SK-N-SH (cell line): ENCODE data around the gene TRMT44. TPM values are rescaled to one million over a fixed set of nuclear protein-coding genes. Genes with fewer than 3 reads are reported as not detected.

Experiments used
- CTCF ChIA-PET: fragments of 300-600, 350-600 bp; formaldehyde crosslinking; extraction: SDS; loops from one replicate; lab custom pipeline; 2021; lab: Yijun Ruan, JAX
- POLR2A ChIA-PET: fragments of 350-600 bp; sonication (Branson Sonifier 250); formaldehyde crosslinking; extraction: SDS; loops from one replicate; lab custom pipeline; 2020; ENCODE audit warnings: antibody characterized with exemption, inconsistent platforms; lab: Yijun Ruan, JAX
- DNase-seq: peaks from one replicate; pipeline ENCODE4 v3.0.0; 2012
- H2AFZ ChIP-seq: fragments of 200-600 bp; sonication (generic); 2 replicates; pipeline ENCODE4 v1.8.1; 2016; ENCODE audit warnings: antibody characterized with exemption, mild to moderate bottlenecking, low read depth
- H3F3A ChIP-seq: fragments of 200-600 bp; sonication (generic); replicated peaks from 2 replicates; pipeline ENCODE3; 2016; ENCODE audit warnings: antibody characterized with exemption, mild to moderate bottlenecking; ENCODE audit not compliant: insufficient read depth
- H3K27ac ChIP-seq, 2 experiments: fragments of 200-500 bp in 1 of 2; fragments of 200-600 bp in 1 of 2; sonication (Bioruptor generic) in 1 of 2; sonication (generic), shearing (Covaris generic) in 1 of 2; 2 replicates each; pipeline versions ENCODE4 v1.5.1 to v1.6.1; 2014 to 2016; ENCODE audit warnings: low read depth in 2 of 2, inconsistent platforms in 1 of 2, low read length in 1 of 2, mild to moderate bottlenecking in 1 of 2, mixed read lengths in 1 of 2
- H3K27me3 ChIP-seq: fragments of 200-600 bp; sonication (generic), shearing (Covaris generic); 2 replicates; pipeline ENCODE4 v1.6.1; 2016; ENCODE audit warnings: mixed run types; ENCODE audit not compliant: insufficient read depth
- H3K36me3 ChIP-seq, 2 experiments: fragments of 200-500 bp in 1 of 2; fragments of 200-600 bp in 1 of 2; sonication (Bioruptor generic) in 1 of 2; sonication (generic) in 1 of 2; replicated peaks in 1 of 2; 2 replicates each; pipeline versions ENCODE3 to v1.5.1; 2014 to 2016; ENCODE audit warnings: low read length in 1 of 2, mild to moderate bottlenecking in 1 of 2; ENCODE audit not compliant: insufficient read depth in 2 of 2, control insufficient read depth in 1 of 2
- H3K4me1 ChIP-seq, 2 experiments: fragments of 200-500 bp in 1 of 2; fragments of 200-600 bp in 1 of 2; sonication (Bioruptor generic) in 1 of 2; sonication (generic), shearing (Covaris generic) in 1 of 2; 2 replicates each; pipeline versions ENCODE4 v1.5.1 to v1.6.1; 2014 to 2016; ENCODE audit warnings: low read depth in 1 of 2, low read length in 1 of 2, mixed run types in 1 of 2; ENCODE audit not compliant: insufficient read depth in 2 of 2, control insufficient read depth in 1 of 2
- H3K4me2 ChIP-seq: fragments of 200-600 bp; sonication (generic), shearing (Covaris generic); 2 replicates; pipeline ENCODE4 v1.6.1; 2017; ENCODE audit warnings: mixed run types
- H3K4me3 ChIP-seq, 2 experiments: fragments of 200-500 bp in 1 of 2; fragments of 200-600 bp in 1 of 2; sonication (Bioruptor generic) in 1 of 2; sonication (generic), shearing (Covaris generic) in 1 of 2; 2 replicates each; pipeline versions ENCODE4 v1.5.1 to v1.8.1; 2014 to 2016; ENCODE audit warnings: low read depth in 2 of 2, inconsistent platforms in 1 of 2, low read length in 1 of 2, mild to moderate bottlenecking in 1 of 2, mixed read lengths in 1 of 2, moderate library complexity in 1 of 2
- H3K79me2 ChIP-seq: fragments of 200-600 bp; sonication (generic); 2 replicates; pipeline ENCODE4 v1.8.1; 2017; ENCODE audit warnings: mild to moderate bottlenecking; ENCODE audit not compliant: insufficient read depth
- H3K9ac ChIP-seq: fragments of 200-600 bp; sonication (generic); 2 replicates; pipeline ENCODE4 v1.6.1; 2017; ENCODE audit warnings: mixed run types
- H3K9me2 ChIP-seq: fragments of 200-600 bp; sonication (generic); 2 replicates; pipeline ENCODE4 v1.6.1; 2017; ENCODE audit warnings: mixed run types
- H3K9me3 ChIP-seq: fragments of 200-600 bp; sonication (generic); 2 replicates; pipeline ENCODE4 v1.6.1; 2017; ENCODE audit warnings: mixed run types, mild to moderate bottlenecking, moderate library complexity
- H4K20me1 ChIP-seq: fragments of 200-600 bp; sonication (generic); 2 replicates; pipeline ENCODE4 v1.6.1; 2017; ENCODE audit warnings: mild to moderate bottlenecking, mixed run types; ENCODE audit not compliant: insufficient read depth
- CHD2 ChIP-seq: fragments of 150-350 bp; IDR thresholded peaks from 2 replicates; pipeline ENCODE4 v1.6.1; 2018; ENCODE audit warnings: low read length; ENCODE audit not compliant: partially characterized antibody
- ELF1 ChIP-seq: IDR thresholded peaks from 2 replicates; pipeline ENCODE4 v1.4.0; 2012
- EP300 ChIP-seq, 2 experiments: IDR thresholded peaks; 2 replicates each; pipeline versions ENCODE4 v1.4.0 to v1.6.1; 2012; ENCODE audit warnings: borderline replicate concordance in 1 of 2, low read depth in 1 of 2, low read length in 1 of 2
- FOSL2 ChIP-seq: IDR thresholded peaks from 2 replicates; pipeline ENCODE4 v1.4.0; 2012; ENCODE audit warnings: low read depth, mild to moderate bottlenecking, moderate library complexity, borderline replicate concordance
- FOXJ3 ChIP-seq: sonication (generic); formaldehyde crosslinking; IDR thresholded peaks from 2 replicates; pipeline ENCODE4 v1.5.1; 2020; ENCODE audit warnings: mild to moderate bottlenecking, missing genetic modification reagents
- FOXM1 ChIP-seq: IDR thresholded peaks from 2 replicates; pipeline ENCODE4 v1.4.0; 2012; ENCODE audit warnings: low read depth, mild to moderate bottlenecking
- GABPA ChIP-seq: IDR thresholded peaks from 2 replicates; pipeline ENCODE4 v1.4.0; 2012; ENCODE audit warnings: low read depth, mild to moderate bottlenecking
- JUND ChIP-seq: IDR thresholded peaks from 2 replicates; pipeline ENCODE4 v1.4.0; 2012
- MEF2A ChIP-seq: IDR thresholded peaks from 2 replicates; pipeline ENCODE4 v1.4.0; 2012; ENCODE audit warnings: low read depth, borderline replicate concordance
- MXI1 ChIP-seq: IDR thresholded peaks from 2 replicates; pipeline ENCODE4 v1.6.1; 2012; ENCODE audit warnings: mild to moderate bottlenecking, low read depth, low read length, improper control_type of control experiment
- POLR2AphosphoS5 ChIP-seq: IDR thresholded peaks from 2 replicates; pipeline ENCODE4 v1.6.1; 2012; ENCODE audit warnings: low read depth, low read length
- RAD21 ChIP-seq: IDR thresholded peaks from 2 replicates; pipeline ENCODE4 v1.6.1; 2012; ENCODE audit warnings: mild to moderate bottlenecking, low read length
- REST ChIP-seq: IDR thresholded peaks from 2 replicates; pipeline ENCODE4 v1.6.1; 2012; ENCODE audit warnings: mild to moderate bottlenecking, low read depth, low read length, moderate library complexity
- RXRA ChIP-seq: IDR thresholded peaks from 2 replicates; pipeline ENCODE4 v1.4.0; 2012; ENCODE audit warnings: low read depth, mild to moderate bottlenecking, borderline replicate concordance
- SIN3A ChIP-seq: IDR thresholded peaks from 2 replicates; pipeline ENCODE4 v1.6.1; 2012; ENCODE audit warnings: low read depth, mild to moderate bottlenecking, low read length, moderate library complexity, borderline replicate concordance
- SMC3 ChIP-seq: IDR thresholded peaks from 2 replicates; pipeline ENCODE4 v1.6.1; 2012; ENCODE audit warnings: low read depth, low read length, improper control_type of control experiment
- TAF1 ChIP-seq: IDR thresholded peaks from 2 replicates; pipeline ENCODE4 v1.6.1; 2012; ENCODE audit warnings: low read depth, mild to moderate bottlenecking, low read length, moderate library complexity, borderline replicate concordance
- TCF12 ChIP-seq: IDR thresholded peaks from 2 replicates; pipeline ENCODE4 v1.4.0; 2012
- TEAD4 ChIP-seq: IDR thresholded peaks from 2 replicates; pipeline ENCODE4 v1.4.0; 2012; ENCODE audit warnings: mild to moderate bottlenecking, borderline replicate concordance; ENCODE audit not compliant: insufficient read depth
- WGBS: methylation state at CpG from one replicate; pipeline ENCODE4 v1.1.6; 2017; ENCODE audit warnings: low lambda C conversion rate; 5-methylcytosine and 5-hydroxymethylcytosine counted together
- polyA plus RNA-seq, 3 experiments: library from polyadenylated mRNA; depleted of rRNA; stranded (reverse); fragments of >200 nt; gene quantifications; 2 replicates each; pipeline ENCODE4 v1.2.3, GENCODE V29; 2012
- TF ChIP-seq, protein P1 (sequence below): fragments of 150-350 bp; IDR thresholded peaks from 2 replicates; pipeline ENCODE4 v1.6.1; 2017; ENCODE audit warnings: antibody characterized with exemption, low read length, low read depth, borderline replicate concordance
- TF ChIP-seq, protein P2 (sequence below): IDR thresholded peaks from 2 replicates; pipeline ENCODE4 v1.4.0; 2012; ENCODE audit warnings: low read depth
- TF ChIP-seq, protein P3 (sequence below): fragments of 150-350 bp; IDR thresholded peaks from 2 replicates; pipeline ENCODE4 v1.6.1; 2016; ENCODE audit warnings: mild to moderate bottlenecking, low read depth, low read length
- TF ChIP-seq, protein P4 (sequence below): IDR thresholded peaks from 2 replicates; pipeline ENCODE4 v1.4.0; 2012; ENCODE audit warnings: low read depth, borderline replicate concordance
- TF ChIP-seq, protein P5 (sequence below): fragments of 200-600 bp; sonication (generic); IDR thresholded peaks from 2 replicates; pipeline ENCODE4 v1.6.1; 2017; ENCODE audit warnings: antibody characterized with exemption, mild to moderate bottlenecking, moderate library complexity
- TF ChIP-seq, protein P6 (sequence below): IDR thresholded peaks from 2 replicates; pipeline ENCODE4; 2012

TRMT44 gene
- polyA plus RNA-seq, 1 of the 3 experiments (the other 2 are of a cell fraction): 6.0 TPM

- peak; percentile 96 for DNase-seq
- WGBS: 55% methylated on average over 9 of the region's 12 CpGs
- ChIA-PET CTCF (interaction anchor here (0.6 to 6.7 kb wide), 51 partner anchors 7 to 467 kb away, joined by 3 to 115 read pairs (median 4); partner anchors contain the start of gene SH3TC1), POLR2A (no interaction called here)
- Histone ChIP-seq H3K27me3 (no peaks in the 10 kb centered on the region), H3K4me1 (peaks cover 0 to 14% of the 10 kb centered on the region in 2 experiments; a peak in 1 of 4 replicates), H3K9me2 (no peaks in the 10 kb centered on the region), H3K27ac (peak overlapping the region in 1 of 2 experiments; percentile 66; a peak in 2 of 4 replicates), H3K36me3 (peaks cover 6 to 38% of the 10 kb centered on the region in 2 experiments), H4K20me1 (no peaks in the 10 kb centered on the region), H2AFZ (no peak overlapping the region), H3F3A (peaks cover 7% of the 10 kb centered on the region), H3K79me2 (no peaks in the 10 kb centered on the region), H3K9me3 (no peaks in the 10 kb centered on the region), H3K4me3 (no peak overlapping the region), H3K9ac (no peak overlapping the region), H3K4me2 (no peak overlapping the region)
- peak; percentile 99 for TF ChIP-seq SMC3
- TF ChIP-seq MXI1: 0 out of 2 replicates have a peak, but pooled peaks have one; percentile 22
- TF ChIP-seq TAF1: no peak
- no peak for TF ChIP-seq FOXM1
- TF ChIP-seq TCF12: no peak
- no peak for TF ChIP-seq GABPA
- no peak for TF ChIP-seq ELF1
- TF ChIP-seq EP300 (IDR thresholded peaks at IDR 0.05; ENCODE audit: borderline replicate concordance in 1 of 2, low read depth in 1 of 2, low read length in 1 of 2): no peak
- TF ChIP-seq TEAD4: no peak
- TF ChIP-seq MEF2A: no peak
- TF ChIP-seq, protein P1, sequence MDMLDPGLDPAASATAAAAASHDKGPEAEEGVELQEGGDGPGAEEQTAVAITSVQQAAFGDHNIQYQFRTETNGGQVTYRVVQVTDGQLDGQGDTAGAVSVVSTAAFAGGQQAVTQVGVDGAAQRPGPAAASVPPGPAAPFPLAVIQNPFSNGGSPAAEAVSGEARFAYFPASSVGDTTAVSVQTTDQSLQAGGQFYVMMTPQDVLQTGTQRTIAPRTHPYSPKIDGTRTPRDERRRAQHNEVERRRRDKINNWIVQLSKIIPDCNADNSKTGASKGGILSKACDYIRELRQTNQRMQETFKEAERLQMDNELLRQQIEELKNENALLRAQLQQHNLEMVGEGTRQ: no peak
- TF ChIP-seq, protein P2, sequence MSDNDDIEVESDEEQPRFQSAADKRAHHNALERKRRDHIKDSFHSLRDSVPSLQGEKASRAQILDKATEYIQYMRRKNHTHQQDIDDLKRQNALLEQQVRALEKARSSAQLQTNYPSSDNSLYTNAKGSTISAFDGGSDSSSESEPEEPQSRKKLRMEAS: no peak
- TF ChIP-seq RAD21: peak; percentile 99
- TF ChIP-seq JUND: no peak
- TF ChIP-seq FOXJ3 (CRISPR knock-in tag): no peak
- TF ChIP-seq, protein P3, sequence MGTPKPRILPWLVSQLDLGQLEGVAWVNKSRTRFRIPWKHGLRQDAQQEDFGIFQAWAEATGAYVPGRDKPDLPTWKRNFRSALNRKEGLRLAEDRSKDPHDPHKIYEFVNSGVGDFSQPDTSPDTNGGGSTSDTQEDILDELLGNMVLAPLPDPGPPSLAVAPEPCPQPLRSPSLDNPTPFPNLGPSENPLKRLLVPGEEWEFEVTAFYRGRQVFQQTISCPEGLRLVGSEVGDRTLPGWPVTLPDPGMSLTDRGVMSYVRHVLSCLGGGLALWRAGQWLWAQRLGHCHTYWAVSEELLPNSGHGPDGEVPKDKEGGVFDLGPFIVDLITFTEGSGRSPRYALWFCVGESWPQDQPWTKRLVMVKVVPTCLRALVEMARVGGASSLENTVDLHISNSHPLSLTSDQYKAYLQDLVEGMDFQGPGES: no peak
- TF ChIP-seq, protein P4, sequence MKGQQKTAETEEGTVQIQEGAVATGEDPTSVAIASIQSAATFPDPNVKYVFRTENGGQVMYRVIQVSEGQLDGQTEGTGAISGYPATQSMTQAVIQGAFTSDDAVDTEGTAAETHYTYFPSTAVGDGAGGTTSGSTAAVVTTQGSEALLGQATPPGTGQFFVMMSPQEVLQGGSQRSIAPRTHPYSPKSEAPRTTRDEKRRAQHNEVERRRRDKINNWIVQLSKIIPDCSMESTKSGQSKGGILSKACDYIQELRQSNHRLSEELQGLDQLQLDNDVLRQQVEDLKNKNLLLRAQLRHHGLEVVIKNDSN: no peak
- no peak for TF ChIP-seq REST
- TF ChIP-seq, protein P5, sequence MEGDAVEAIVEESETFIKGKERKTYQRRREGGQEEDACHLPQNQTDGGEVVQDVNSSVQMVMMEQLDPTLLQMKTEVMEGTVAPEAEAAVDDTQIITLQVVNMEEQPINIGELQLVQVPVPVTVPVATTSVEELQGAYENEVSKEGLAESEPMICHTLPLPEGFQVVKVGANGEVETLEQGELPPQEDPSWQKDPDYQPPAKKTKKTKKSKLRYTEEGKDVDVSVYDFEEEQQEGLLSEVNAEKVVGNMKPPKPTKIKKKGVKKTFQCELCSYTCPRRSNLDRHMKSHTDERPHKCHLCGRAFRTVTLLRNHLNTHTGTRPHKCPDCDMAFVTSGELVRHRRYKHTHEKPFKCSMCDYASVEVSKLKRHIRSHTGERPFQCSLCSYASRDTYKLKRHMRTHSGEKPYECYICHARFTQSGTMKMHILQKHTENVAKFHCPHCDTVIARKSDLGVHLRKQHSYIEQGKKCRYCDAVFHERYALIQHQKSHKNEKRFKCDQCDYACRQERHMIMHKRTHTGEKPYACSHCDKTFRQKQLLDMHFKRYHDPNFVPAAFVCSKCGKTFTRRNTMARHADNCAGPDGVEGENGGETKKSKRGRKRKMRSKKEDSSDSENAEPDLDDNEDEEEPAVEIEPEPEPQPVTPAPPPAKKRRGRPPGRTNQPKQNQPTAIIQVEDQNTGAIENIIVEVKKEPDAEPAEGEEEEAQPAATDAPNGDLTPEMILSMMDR: peak; percentile 98
- no peak for TF ChIP-seq SIN3A
- no peak for TF ChIP-seq RXRA
- no peak for TF ChIP-seq FOSL2
- TF ChIP-seq, protein P6, sequence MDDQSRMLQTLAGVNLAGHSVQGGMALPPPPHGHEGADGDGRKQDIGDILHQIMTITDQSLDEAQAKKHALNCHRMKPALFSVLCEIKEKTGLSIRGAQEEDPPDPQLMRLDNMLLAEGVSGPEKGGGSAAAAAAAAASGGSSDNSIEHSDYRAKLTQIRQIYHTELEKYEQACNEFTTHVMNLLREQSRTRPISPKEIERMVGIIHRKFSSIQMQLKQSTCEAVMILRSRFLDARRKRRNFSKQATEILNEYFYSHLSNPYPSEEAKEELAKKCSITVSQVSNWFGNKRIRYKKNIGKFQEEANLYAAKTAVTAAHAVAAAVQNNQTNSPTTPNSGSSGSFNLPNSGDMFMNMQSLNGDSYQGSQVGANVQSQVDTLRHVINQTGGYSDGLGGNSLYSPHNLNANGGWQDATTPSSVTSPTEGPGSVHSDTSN: no peak
- no peak for TF ChIP-seq POLR2AphosphoS5
- peak; percentile 23 for TF ChIP-seq CHD2
Measured at GRCh38 chr4:8403173-8403753, 37.3 kb upstream of the TRMT44 start.
